H9 (cell line): ENCODE data around the gene SEZ6. TPM values are rescaled to one million over a fixed set of nuclear protein-coding genes. Genes with fewer than 3 reads are reported as not detected.

Source experiments
- DNase-seq: peaks from one replicate; pipeline ENCODE4 v3.0.0-alpha.2; 2017
- H2AFZ ChIP-seq: one replicate; pipeline ENCODE4 v1.6.1; 2013; ENCODE audit warnings: mild to moderate bottlenecking, low read length, control low read depth, moderate library complexity
- H2AK5ac ChIP-seq: 2 replicates; pipeline ENCODE4 v1.6.1; 2013; ENCODE audit warnings: low read length, control low read depth, mixed read lengths; ENCODE audit not compliant: insufficient read length
- H2BK120ac ChIP-seq: one replicate; pipeline ENCODE4 v1.6.1; 2013; ENCODE audit warnings: low read depth, mild to moderate bottlenecking, low read length, control low read depth, inconsistent platforms; ENCODE audit not compliant: poor library complexity, severe bottlenecking
- H2BK12ac ChIP-seq: 2 replicates; pipeline ENCODE4 v1.6.1; 2013; ENCODE audit warnings: low read length, control low read depth, mixed read lengths, low read depth; ENCODE audit not compliant: insufficient read length
- H2BK15ac ChIP-seq: 2 replicates; pipeline ENCODE4 v1.6.1; 2013; ENCODE audit warnings: low read depth, low read length, control low read depth
- H2BK20ac ChIP-seq: one replicate; pipeline ENCODE4 v1.6.1; 2013; ENCODE audit warnings: low read depth, mild to moderate bottlenecking, low read length, control low read depth, inconsistent platforms; ENCODE audit not compliant: poor library complexity, severe bottlenecking
- H2BK5ac ChIP-seq: 2 replicates; pipeline ENCODE4 v1.6.1; 2013; ENCODE audit warnings: low read length, control low read depth, mixed read lengths; ENCODE audit not compliant: insufficient read length
- H3K14ac ChIP-seq: 2 replicates; pipeline ENCODE4 v1.6.1; 2013; ENCODE audit warnings: low read length, control low read depth; ENCODE audit not compliant: insufficient read depth
- H3K18ac ChIP-seq: 2 replicates; pipeline ENCODE4 v1.6.1; 2013; ENCODE audit warnings: low read depth, mild to moderate bottlenecking, mixed read lengths, low read length, control low read depth; ENCODE audit not compliant: insufficient read length
- H3K23ac ChIP-seq: 2 replicates; pipeline ENCODE4 v1.6.1; 2013; ENCODE audit warnings: low read length, control low read depth, mixed read lengths, low read depth; ENCODE audit not compliant: insufficient read length
- H3K23me2 ChIP-seq: 2 replicates; pipeline ENCODE4 v1.6.1; 2013; ENCODE audit warnings: low read depth, mild to moderate bottlenecking, mixed read lengths, low read length, control low read depth; ENCODE audit not compliant: insufficient read length, poor library complexity, severe bottlenecking
- H3K27ac ChIP-seq: 2 replicates; pipeline ENCODE4 v1.5.1; 2013; ENCODE audit warnings: low read length, control low read depth, mixed read lengths, low read depth; ENCODE audit not compliant: insufficient read length
- H3K27me3 ChIP-seq: 2 replicates; pipeline ENCODE4 v1.6.1; 2013; ENCODE audit warnings: low read length, control low read depth, inconsistent platforms; ENCODE audit not compliant: insufficient read depth
- H3K4ac ChIP-seq: 2 replicates; pipeline ENCODE4 v1.6.1; 2013; ENCODE audit warnings: low read depth, mild to moderate bottlenecking, control low read depth, inconsistent platforms, low read length, moderate library complexity
- H3K4me1 ChIP-seq: 2 replicates; pipeline ENCODE4 v1.6.1; 2013; ENCODE audit warnings: low read length, control low read depth, inconsistent platforms; ENCODE audit not compliant: insufficient read depth
- H3K4me2 ChIP-seq: 2 replicates; pipeline ENCODE4 v1.6.1; 2013; ENCODE audit warnings: low read length, control low read depth, mixed read lengths; ENCODE audit not compliant: insufficient read length, insufficient read depth
- H3K56ac ChIP-seq: 2 replicates; pipeline ENCODE4 v1.6.1; 2013; ENCODE audit warnings: low read depth, mild to moderate bottlenecking, mixed read lengths, low read length, control low read depth; ENCODE audit not compliant: insufficient read length
- H3K79me1 ChIP-seq: 2 replicates; pipeline ENCODE4 v1.6.1; 2013; ENCODE audit warnings: low read depth, mild to moderate bottlenecking, moderate library complexity, low read length, control low read depth, inconsistent platforms; ENCODE audit not compliant: insufficient read depth, poor library complexity, severe bottlenecking
- H3K79me2 ChIP-seq: 2 replicates; pipeline ENCODE4 v1.6.1; 2013; ENCODE audit warnings: low read length, control low read depth, inconsistent platforms; ENCODE audit not compliant: insufficient read depth
- H3K9ac ChIP-seq: 2 replicates; pipeline ENCODE4 v1.6.1; 2013; ENCODE audit warnings: low read length, control low read depth, mixed read lengths; ENCODE audit not compliant: insufficient read length; ENCODE audit errors: extremely low read depth
- H3K9me3 ChIP-seq: one replicate; pipeline ENCODE4 v1.6.1; 2013; ENCODE audit warnings: low read depth, low read length, inconsistent platforms; ENCODE audit not compliant: control insufficient read depth
- H3T11ph ChIP-seq: one replicate; pipeline ENCODE4 v1.6.1; 2013; ENCODE audit warnings: mild to moderate bottlenecking, low read length, control low read depth, inconsistent platforms
- H4K20me1 ChIP-seq: one replicate; pipeline ENCODE4 v1.6.1; 2013; ENCODE audit not compliant: control insufficient read depth, insufficient read length, insufficient read depth
- H4K5ac ChIP-seq: 2 replicates; pipeline ENCODE4 v1.6.1; 2013; ENCODE audit warnings: low read depth, mild to moderate bottlenecking, mixed read lengths, low read length, control low read depth; ENCODE audit not compliant: insufficient read length
- H4K8ac ChIP-seq: replicated peaks from 2 replicates; pipeline ENCODE4 v1.6.1; 2013; ENCODE audit warnings: low read length, control low read depth, mixed read lengths, low read depth; ENCODE audit not compliant: insufficient read length
- H4K91ac ChIP-seq: 2 replicates; pipeline ENCODE4 v1.6.1; 2013; ENCODE audit warnings: low read depth, mild to moderate bottlenecking, moderate library complexity, mixed read lengths, low read length, control low read depth; ENCODE audit not compliant: insufficient read length
- H3K27ac Mint-ChIP-seq, 3 experiments: 2 replicates in 2 of 3; 3 replicates in 1 of 3; pipeline ENCODE4 v1.8.0; 2020 to 2021; ENCODE audit warnings: mixed read lengths in 3 of 3, mild to moderate bottlenecking in 1 of 3, moderate library complexity in 1 of 3
- H3K27me3 Mint-ChIP-seq: 2 replicates; pipeline ENCODE4 v1.8.0; 2021; ENCODE audit warnings: low read depth, mild to moderate bottlenecking, moderate library complexity, mixed read lengths
- H3K36me3 Mint-ChIP-seq, 3 experiments: 2 replicates in 2 of 3; 3 replicates in 1 of 3; pipeline ENCODE4 v1.8.0; 2020 to 2021; ENCODE audit warnings: low read depth in 3 of 3, mixed read lengths in 3 of 3; ENCODE audit not compliant: insufficient read depth in 1 of 3
- H3K4me1 Mint-ChIP-seq, 2 experiments: 2 replicates each; pipeline ENCODE4 v1.8.0; 2020; ENCODE audit warnings: mixed read lengths in 2 of 2
- H3K4me3 Mint-ChIP-seq, 2 experiments: 2 replicates in 1 of 2; 3 replicates in 1 of 2; pipeline ENCODE4 v1.8.0; 2020 to 2021; ENCODE audit warnings: mild to moderate bottlenecking in 2 of 2, mixed read lengths in 2 of 2, moderate library complexity in 1 of 2
- H3K9me3 Mint-ChIP-seq, 2 experiments: 2 replicates in 1 of 2; 3 replicates in 1 of 2; pipeline ENCODE4 v1.8.0; 2020; ENCODE audit warnings: mild to moderate bottlenecking in 2 of 2, mixed read lengths in 2 of 2, moderate library complexity in 1 of 2
- WGBS: extraction: QIAGEN DNeasy Blood & Tissue Kit; methylation state at CpG from one replicate; pipeline ENCODE4 v1.1.7; 2013; ENCODE audit warnings: missing lambda C conversion rate, low lambda C conversion rate, mixed read lengths; ENCODE audit not compliant: insufficient read length; ENCODE audit errors: extremely low coverage; 5-methylcytosine and 5-hydroxymethylcytosine counted together
- total RNA-seq: library from RNA; stranded (reverse); gene quantifications from 2 replicates; pipeline ENCODE4 v1.2.1, GENCODE V29; 2021
- TF ChIP-seq, protein P1 (sequence below): fragments of 200-600 bp; sonication (generic); conservative IDR thresholded peaks from 3 replicates; pipeline ENCODE4 v1.8.0; 2021; ENCODE audit warnings: antibody characterized with exemption, mild to moderate bottlenecking

SEZ6 gene
- total RNA-seq, 1 experiment from 2014 or later: 1.8 TPM

DNA sequence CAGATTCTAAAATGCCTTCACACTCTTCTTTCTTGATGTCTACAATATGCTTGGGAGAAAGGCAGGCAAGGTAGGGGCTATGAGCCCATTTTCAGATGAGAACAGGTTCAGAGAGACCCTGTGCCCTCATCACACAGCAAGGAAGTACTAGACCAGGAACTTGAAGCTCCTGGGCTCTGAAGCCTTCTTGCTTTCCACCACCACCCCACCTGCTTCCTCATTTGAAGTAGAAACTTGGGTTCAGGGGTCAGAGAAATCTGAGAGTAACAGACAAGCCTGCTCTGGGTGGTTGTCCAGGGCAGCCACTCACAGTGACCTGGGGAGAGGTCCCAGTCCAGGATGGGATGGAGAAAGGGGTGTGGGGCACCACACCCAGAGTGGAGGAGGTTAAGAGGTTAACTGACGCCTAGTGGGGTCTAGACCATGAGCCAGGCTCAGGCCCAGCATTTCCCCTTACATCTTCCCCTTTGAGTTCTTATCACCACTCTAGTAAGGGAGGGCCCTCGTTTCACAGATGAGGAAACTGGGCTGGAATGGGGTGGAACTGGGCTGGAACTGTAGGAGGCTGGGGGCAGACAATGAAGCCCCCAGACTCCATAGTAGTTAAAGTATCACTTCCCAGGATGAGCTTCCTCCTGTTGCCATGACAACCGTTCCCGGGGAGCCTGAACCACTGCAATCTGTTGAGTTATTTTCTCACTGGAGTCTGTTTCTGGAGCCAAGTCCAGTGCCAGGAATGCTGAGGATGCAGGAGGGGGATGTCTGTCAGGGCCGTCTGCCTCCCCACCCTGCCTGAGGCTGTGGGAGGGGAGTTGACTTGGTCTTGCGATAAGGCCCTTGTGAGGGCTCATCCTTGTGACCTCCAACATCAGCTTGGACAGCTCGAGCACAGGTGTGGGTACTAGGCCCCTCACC lies 38.4 kb downstream of the SEZ6 start:
- Histone ChIP-seq H4K20me1 (no peaks in the 10 kb centered on the region), H3K14ac (no peak overlapping the region), H3K4ac (no peak overlapping the region), H3T11ph (no peak overlapping the region), H3K56ac (no peak overlapping the region), H2AFZ (no peak overlapping the region), H3K4me1 (peaks cover 8% of the 10 kb centered on the region; the same call in 1 of the 2 replicates), H4K8ac (no peak overlapping the region), H2BK20ac (no peak overlapping the region), H3K27me3 (no peaks in the 10 kb centered on the region), H2BK120ac (no peak overlapping the region), H3K79me1 (no peaks in the 10 kb centered on the region), H2BK5ac (no peak overlapping the region), H3K4me2 (no peak overlapping the region), H4K5ac (no peak overlapping the region), H2AK5ac (no peak overlapping the region), H3K79me2 (no peaks in the 10 kb centered on the region), H2BK12ac (no peak overlapping the region), H3K27ac (no peak overlapping the region), H3K9ac (no peak overlapping the region), H3K18ac (peak overlapping the region; percentile 27), H3K23ac (no peak overlapping the region), H2BK15ac (no peak overlapping the region), H3K23me2 (no peaks in the 10 kb centered on the region), H3K9me3 (no peaks in the 10 kb centered on the region), H4K91ac (no peak overlapping the region)
- Mint-ChIP-seq H3K4me3 (peak overlapping the region in 1 of 2 experiments; percentile 19; a peak in 2 of 5 replicates), H3K27me3 (peaks cover 2% of the 10 kb centered on the region), H3K4me1 (peaks cover 54 to 67% of the 10 kb centered on the region in 2 experiments), H3K9me3 (no peaks in the 10 kb centered on the region; a peak in 1 of 5 replicates), H3K36me3 (no peaks in the 10 kb centered on the region), H3K27ac (peak overlapping the region; percentile 38 to 94 (median 91); a peak in 5 of 7 replicates)
- no CpG with 5 or more reads among the region's 7 CpGs for WGBS
- DNase-seq: no peak
- TF ChIP-seq, protein P1, sequence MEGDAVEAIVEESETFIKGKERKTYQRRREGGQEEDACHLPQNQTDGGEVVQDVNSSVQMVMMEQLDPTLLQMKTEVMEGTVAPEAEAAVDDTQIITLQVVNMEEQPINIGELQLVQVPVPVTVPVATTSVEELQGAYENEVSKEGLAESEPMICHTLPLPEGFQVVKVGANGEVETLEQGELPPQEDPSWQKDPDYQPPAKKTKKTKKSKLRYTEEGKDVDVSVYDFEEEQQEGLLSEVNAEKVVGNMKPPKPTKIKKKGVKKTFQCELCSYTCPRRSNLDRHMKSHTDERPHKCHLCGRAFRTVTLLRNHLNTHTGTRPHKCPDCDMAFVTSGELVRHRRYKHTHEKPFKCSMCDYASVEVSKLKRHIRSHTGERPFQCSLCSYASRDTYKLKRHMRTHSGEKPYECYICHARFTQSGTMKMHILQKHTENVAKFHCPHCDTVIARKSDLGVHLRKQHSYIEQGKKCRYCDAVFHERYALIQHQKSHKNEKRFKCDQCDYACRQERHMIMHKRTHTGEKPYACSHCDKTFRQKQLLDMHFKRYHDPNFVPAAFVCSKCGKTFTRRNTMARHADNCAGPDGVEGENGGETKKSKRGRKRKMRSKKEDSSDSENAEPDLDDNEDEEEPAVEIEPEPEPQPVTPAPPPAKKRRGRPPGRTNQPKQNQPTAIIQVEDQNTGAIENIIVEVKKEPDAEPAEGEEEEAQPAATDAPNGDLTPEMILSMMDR: no peak
